ENCODE data around the gene SOX9. TPM values are rescaled to one million over a fixed set of nuclear protein-coding genes. Genes with fewer than 3 reads are reported as not detected.
"Not testable (repeated sequence)": the region's sequence is repeated elsewhere in the genome, so short reads cannot be mapped to it uniquely, and the experiment has no call there.

Gene SOX9
- total RNA-seq, 6 experiments from 2014 or later: 1.2 to 5.9 (median 1.9) TPM

DNA sequence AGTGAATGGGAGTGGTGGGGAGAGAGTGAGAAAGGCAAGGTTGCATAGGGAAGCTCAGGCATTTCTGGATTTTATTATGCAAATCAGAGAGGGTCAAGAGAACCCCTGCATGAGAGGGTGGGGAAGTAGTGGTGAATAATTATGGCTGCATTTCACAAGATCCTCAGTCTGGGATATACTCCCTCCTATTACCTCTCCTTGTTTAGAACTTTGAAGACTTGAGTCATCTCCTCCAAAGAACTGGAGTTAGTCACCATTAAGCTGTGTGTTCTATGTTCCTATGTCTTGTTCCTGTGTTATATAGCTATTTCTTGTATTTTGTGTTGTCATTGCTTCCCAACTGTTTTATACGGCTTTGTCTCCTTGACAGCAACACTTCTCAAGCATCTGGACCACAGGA is 18.4 kb downstream of the SOX9 start:
- intact Hi-C loops (cut with DNase I): no loop called here
- no peak overlapping the region for H3K4me3 ChIP-seq
- no peak for ATAC-seq
- H3K9me3 ChIP-seq: no peaks in the 10 kb centered on the region
- DNase-seq: no peak
- TF ChIP-seq POLR2A (IDR thresholded peaks at IDR 0.05): no peak
- TF ChIP-seq, protein P1, sequence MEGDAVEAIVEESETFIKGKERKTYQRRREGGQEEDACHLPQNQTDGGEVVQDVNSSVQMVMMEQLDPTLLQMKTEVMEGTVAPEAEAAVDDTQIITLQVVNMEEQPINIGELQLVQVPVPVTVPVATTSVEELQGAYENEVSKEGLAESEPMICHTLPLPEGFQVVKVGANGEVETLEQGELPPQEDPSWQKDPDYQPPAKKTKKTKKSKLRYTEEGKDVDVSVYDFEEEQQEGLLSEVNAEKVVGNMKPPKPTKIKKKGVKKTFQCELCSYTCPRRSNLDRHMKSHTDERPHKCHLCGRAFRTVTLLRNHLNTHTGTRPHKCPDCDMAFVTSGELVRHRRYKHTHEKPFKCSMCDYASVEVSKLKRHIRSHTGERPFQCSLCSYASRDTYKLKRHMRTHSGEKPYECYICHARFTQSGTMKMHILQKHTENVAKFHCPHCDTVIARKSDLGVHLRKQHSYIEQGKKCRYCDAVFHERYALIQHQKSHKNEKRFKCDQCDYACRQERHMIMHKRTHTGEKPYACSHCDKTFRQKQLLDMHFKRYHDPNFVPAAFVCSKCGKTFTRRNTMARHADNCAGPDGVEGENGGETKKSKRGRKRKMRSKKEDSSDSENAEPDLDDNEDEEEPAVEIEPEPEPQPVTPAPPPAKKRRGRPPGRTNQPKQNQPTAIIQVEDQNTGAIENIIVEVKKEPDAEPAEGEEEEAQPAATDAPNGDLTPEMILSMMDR (IDR thresholded peaks at IDR 0.05): no peak
- no peaks in the 10 kb centered on the region for H3K4me1 ChIP-seq
- H3K36me3 ChIP-seq: no peaks in the 10 kb centered on the region
- WGBS (ENCODE audit: insufficient coverage, low coverage, low lambda C conversion rate, missing lambda C conversion rate): 50% methylated on average over 1 of the region's 1 CpG
- H3K27me3 ChIP-seq: no peaks in the 10 kb centered on the region
- no peak overlapping the region for H3K27ac ChIP-seq

DNA sequence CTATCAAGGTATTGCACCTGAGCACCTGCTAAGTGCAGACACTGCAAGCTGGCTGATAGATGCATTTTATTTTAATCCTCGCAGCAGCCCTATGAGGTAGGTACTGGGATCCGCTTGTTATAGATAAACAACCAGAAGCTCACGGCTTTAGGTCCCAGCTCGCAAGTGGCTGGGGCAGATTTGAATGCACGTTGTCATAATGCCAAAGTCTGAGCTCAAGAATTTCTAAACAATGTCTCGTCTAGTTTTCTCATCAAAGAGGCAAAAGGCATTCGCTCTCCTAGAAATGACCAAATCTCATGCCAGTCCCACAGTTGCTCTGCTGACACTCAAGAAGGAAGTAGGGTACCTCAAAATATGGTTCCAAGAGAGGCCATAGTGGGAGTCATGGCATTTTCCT is 20.5 kb downstream of the SOX9 start:
- intact Hi-C loops (cut with DNase I): no loop called here
- H3K36me3 ChIP-seq: no peaks in the 10 kb centered on the region

DNA sequence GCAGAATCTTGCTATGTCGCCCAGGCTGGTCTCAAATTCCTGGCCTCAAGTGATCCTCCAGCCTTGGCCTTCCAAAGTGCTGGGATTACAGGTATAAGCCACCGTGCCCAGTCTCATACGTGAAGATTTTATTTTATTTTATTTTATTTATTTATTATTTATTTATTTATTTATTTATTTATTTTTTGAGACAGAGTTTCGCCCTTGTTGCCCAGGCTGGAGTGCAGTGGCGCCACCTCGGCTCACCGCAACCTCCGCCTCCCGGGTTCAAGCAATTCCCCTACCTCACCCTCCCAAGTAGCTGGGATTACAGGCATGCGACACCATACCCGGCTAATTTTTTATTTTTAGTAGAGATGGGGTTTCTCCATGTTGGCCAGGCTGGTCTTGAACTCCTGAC is 21.3 kb downstream of the SOX9 start:
- H3K4me1 ChIP-seq; H3K27ac ChIP-seq; H3K4me3 ChIP-seq; H3K27me3 ChIP-seq; DNase-seq; intact Hi-C loops (cut with DNase I); ATAC-seq; H3K36me3 ChIP-seq; H3K9me3 ChIP-seq: not testable (repeated sequence)
- 83% methylated on average over 10 of the region's 11 CpGs for WGBS (ENCODE audit: insufficient coverage, low coverage, low lambda C conversion rate, missing lambda C conversion rate)

More for the DNA sequence above, 20.5 kb downstream of the SOX9 start:
- TF ChIP-seq POLR2A (IDR thresholded peaks at IDR 0.05): no peak
- TF ChIP-seq, protein P1 (IDR thresholded peaks at IDR 0.05): no peak
- ATAC-seq: no peak
- H3K27ac ChIP-seq: no peak overlapping the region
- 75% methylated on average over 7 of the region's 7 CpGs for WGBS (ENCODE audit: insufficient coverage, low coverage, low lambda C conversion rate, missing lambda C conversion rate)
- no peaks in the 10 kb centered on the region for H3K4me1 ChIP-seq
- no peak overlapping the region for H3K4me3 ChIP-seq
- no peaks in the 10 kb centered on the region for H3K27me3 ChIP-seq
- DNase-seq: no peak
- H3K9me3 ChIP-seq: no peaks in the 10 kb centered on the region

DNA sequence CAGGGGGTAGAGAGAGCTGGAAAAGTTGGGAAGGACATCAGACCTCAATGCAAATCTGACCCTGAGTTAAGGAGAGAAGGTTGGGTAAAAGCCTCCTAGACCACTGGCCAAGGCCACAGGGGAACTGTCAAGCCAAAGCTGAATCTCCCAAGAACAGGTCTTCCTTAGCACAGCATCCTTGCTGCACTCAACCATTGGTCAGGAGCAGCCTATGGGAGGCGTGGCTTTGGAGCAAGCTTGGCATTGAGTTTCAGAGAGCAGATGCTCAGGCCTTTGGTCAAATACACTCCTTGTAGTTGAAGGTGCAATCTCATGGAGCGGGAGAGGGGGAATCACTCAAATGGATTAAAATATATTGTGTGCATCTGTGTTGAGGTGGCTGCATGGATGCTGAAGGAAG is 21.8 kb downstream of the SOX9 start:
- Histone ChIP-seq H3K27ac (no peak overlapping the region), H3K4me3 (no peak overlapping the region), H3K9me3 (no peaks in the 10 kb centered on the region), H3K36me3 (no peaks in the 10 kb centered on the region), H3K27me3 (no peaks in the 10 kb centered on the region), H3K4me1 (no peaks in the 10 kb centered on the region)
- 100% methylated on average over 2 of the region's 2 CpGs for WGBS (ENCODE audit: insufficient coverage, low coverage, low lambda C conversion rate, missing lambda C conversion rate)
- no peak for ATAC-seq
- no peak for TF ChIP-seq POLR2A (IDR thresholded peaks at IDR 0.05)
- TF ChIP-seq, protein P1 (IDR thresholded peaks at IDR 0.05): no peak
- intact Hi-C loops (cut with DNase I): no loop called here
- no peak for DNase-seq

DNA sequence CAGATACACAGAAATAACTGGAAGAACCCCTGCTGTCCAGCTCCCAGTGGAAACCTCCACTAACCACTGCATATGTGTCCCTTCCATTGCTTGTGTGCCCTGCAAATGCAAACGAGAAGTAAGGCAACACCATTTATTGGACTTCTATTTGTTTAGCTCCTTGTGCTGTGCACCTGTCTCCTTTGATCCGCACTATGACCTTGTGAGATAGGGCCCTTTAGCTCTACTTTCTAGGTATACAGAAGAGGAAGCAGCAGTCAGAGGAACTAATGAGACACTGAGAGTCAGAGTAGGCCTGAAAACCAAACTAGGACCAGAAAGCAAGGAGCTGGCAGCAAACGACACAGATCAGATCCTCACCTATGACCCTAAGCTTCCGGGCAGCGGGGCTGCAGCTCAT is 22.4 kb downstream of the SOX9 start:
- Histone ChIP-seq H3K27ac (no peak overlapping the region), H3K4me1 (no peaks in the 10 kb centered on the region), H3K36me3 (no peaks in the 10 kb centered on the region), H3K4me3 (no peak overlapping the region), H3K9me3 (no peaks in the 10 kb centered on the region), H3K27me3 (no peaks in the 10 kb centered on the region)
- ATAC-seq (no peak), DNase-seq (no peak)
- 53% methylated on average over 3 of the region's 5 CpGs for WGBS (ENCODE audit: insufficient coverage, low coverage, low lambda C conversion rate, missing lambda C conversion rate)
- intact Hi-C loops (cut with DNase I): no loop called here
- TF ChIP-seq POLR2A (IDR thresholded peaks at IDR 0.05): no peak
- TF ChIP-seq, protein P1 (IDR thresholded peaks at IDR 0.05): no peak
